ENCODE results near the gene PXT1. TPM values are rescaled to one million over a fixed set of nuclear protein-coding genes. Genes with fewer than 3 reads are reported as not detected.

PXT1 gene
- total and polyA plus RNA-seq, 9 of the 15 experiments (the other 6 are each of a cell fraction or from before 2014, with no cell fraction given), result 0.09 to 0.11 (median 0.10) TPM; not detected in 5

- no peak for TF ChIP-seq FIP1L1 (IDR thresholded peaks at IDR 0.05; ENCODE audit: low read depth, low read length, poor library complexity, severe bottlenecking)
- TF ChIP-seq THRAP3 (IDR thresholded peaks at IDR 0.05; ENCODE audit: borderline replicate concordance), result no peak
- no peak for TF ChIP-seq ZBED1 (IDR thresholded peaks at IDR 0.05)
- TF ChIP-seq, protein P1, sequence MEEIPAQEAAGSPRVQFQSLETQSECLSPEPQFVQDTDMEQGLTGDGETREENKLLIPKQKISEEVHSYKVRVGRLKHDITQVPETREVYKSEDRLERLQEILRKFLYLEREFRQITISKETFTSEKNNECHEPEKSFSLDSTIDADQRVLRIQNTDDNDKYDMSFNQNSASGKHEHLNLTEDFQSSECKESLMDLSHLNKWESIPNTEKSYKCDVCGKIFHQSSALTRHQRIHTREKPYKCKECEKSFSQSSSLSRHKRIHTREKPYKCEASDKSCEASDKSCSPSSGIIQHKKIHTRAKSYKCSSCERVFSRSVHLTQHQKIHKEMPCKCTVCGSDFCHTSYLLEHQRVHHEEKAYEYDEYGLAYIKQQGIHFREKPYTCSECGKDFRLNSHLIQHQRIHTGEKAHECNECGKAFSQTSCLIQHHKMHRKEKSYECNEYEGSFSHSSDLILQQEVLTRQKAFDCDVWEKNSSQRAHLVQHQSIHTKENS (CRISPR knock-in tag; IDR thresholded peaks at IDR 0.05), result no peak
- no peak for TF ChIP-seq ZNF780A (CRISPR knock-in tag; IDR thresholded peaks at IDR 0.05)
- no peak for TF ChIP-seq POLR3G (IDR thresholded peaks at IDR 0.05; ENCODE audit: extremely low read depth, insufficient read length, insufficient replicate concordance)
- no peak for TF ChIP-seq ZBTB7A (IDR thresholded peaks at IDR 0.05; ENCODE audit: borderline replicate concordance, control insufficient read depth, low read depth, low read length)
- no peak for TF ChIP-seq IRF9 (tag; IDR thresholded peaks at IDR 0.05)
- TF ChIP-seq ATF6 (CRISPR knock-in tag; IDR thresholded peaks at IDR 0.05), result no peak
- no peak for TF ChIP-seq EZH2 (IDR thresholded peaks at IDR 0.05; ENCODE audit: borderline replicate concordance, low read depth, low read length)
- no peak for TF ChIP-seq CBFA2T2 (conservative IDR thresholded peaks at IDR 0.05)
- TF ChIP-seq MAX (CRISPR knock-in tag; IDR thresholded peaks at IDR 0.05), result no peak; the same call in 1 of the 2 replicates
- no peak for TF ChIP-seq TCF7 (IDR thresholded peaks at IDR 0.05; ENCODE audit: borderline replicate concordance)
- TF ChIP-seq KLF10 (CRISPR knock-in tag; IDR thresholded peaks at IDR 0.05), result no peak
- TF ChIP-seq RBM39 (optimal IDR thresholded peaks at IDR 0.05; ENCODE audit: low read depth, low read length), result no peak
- peak; percentile 96 for TF ChIP-seq FOSL1 (tag; conservative IDR thresholded peaks at IDR 0.05)
- TF ChIP-seq CREBBP (IDR thresholded peaks at IDR 0.05; ENCODE audit: low read depth, low read length), result no peak
- TF ChIP-seq MCM3 (IDR thresholded peaks at IDR 0.05), result no peak
These were observed 1.3 kb downstream of the PXT1 start (continued) for GRCh38 chr6:36441307-36441894.
